NK-92 (cell line): ENCODE data around the gene MLKL.

ENCODE experiments used
- DNase-seq: peaks from one replicate; lab custom pipeline; 2025; ENCODE audit not compliant: unreplicated experiment; lab: John Stamatoyannopoulos, UW

MLKL gene

GRCh38 chr16:74700438-74701225 is at the start of gene MLKL:
Gene MLKL, minus strand, starts transcription at chr16:74700862. Its CDS starts 5,105 bp downstream, at chr16:74695757.
- DNase-seq, result no peak

GRCh38 chr16:74749291-74750055 is 48.8 kb upstream of the MLKL start:
- no peak for DNase-seq

DNA sequence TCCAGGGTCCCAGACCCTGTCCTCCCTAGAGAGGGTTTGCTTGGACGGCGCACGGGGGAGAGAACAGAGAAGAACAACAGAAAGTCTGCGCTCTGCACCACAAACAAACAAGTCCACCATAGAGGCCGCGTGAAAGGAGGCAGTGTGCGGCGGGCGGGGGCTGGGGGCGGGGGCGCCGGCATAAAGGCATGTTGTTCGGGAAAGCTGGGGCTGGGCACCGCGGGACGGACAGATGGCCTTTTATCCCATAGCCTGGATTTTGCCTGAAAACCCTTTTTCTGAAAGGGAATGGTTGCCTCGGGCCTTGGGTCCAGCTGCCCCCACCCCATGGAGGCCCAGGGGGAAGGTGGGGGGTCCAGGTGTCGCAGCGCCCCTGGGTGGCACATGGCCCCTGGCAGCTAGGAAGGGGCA is 48.0 kb upstream of the MLKL start:
- no peak for DNase-seq

DNA sequence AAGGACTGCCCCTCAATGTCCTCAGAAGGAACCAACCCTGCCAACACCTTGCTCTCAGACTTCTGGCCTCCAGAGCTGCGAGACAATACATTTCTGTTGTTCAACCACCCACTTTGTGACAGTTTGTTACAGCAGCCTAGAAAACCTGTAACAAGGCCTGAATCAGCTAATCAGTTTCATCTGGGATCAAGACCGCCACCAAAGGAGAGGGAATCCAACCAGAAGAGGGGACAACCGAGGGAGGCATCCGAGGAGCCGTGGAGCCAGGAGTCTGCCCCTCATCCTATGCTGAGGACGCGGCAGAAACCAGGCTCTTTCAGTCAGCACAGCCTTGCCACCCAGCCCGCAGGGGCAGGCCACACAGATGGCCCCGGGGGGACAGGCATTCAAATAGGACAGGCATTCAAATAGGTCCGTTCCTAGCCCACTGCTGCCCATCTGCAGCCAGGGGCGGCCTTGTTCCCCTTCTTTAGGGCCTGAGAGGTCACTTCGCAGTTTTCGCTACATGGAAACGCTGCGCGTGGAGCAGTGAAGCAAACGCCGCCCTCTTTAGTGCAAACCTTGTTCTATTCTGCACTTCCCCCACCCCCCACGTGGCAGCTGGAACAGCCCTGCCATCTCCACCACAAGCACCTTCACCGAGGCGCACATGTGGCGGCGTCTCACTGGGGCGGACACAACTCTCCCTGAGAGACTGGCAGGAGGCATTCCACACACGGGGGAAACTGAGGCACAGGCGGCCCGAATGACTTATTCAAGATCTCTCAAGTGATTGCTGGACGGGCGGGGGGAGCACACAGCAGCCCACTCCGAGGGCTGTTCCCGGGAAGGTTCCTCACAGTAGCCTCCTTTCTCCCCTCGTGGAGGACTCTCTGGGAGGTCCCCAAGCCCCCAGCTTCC is 47.3 kb upstream of the MLKL start:
- no peak for DNase-seq

GRCh38 chr16:74745926-74746325 is 45.3 kb upstream of the MLKL start:
- no peak for DNase-seq

- DNase-seq, result no peak
These were observed 44.5 kb upstream of the MLKL start for GRCh38 chr16:74745109-74745615.

DNA sequence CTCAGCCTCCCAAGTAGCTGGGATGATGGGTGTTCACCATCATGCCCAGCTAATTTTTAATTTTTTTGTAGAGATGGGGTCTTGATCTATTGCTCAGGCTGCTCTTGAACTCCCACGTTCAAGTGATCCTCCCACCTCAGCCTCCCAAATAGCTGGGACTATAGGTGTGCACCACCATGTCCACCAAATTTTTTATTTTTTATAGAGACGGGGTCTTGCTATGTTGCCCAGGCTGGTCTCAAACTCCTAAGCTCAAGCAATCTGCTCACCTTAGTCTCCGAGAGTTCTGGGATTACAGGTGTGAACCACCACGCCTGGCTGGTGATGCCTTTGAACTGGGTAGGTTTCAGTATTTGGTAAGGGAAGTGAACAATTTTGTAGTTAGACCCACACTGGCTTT is 43.9 kb upstream of the MLKL start:
- no peak for DNase-seq

- DNase-seq, result no peak
These were observed 43.1 kb upstream of the MLKL start for GRCh38 chr16:74743668-74744299.

DNA sequence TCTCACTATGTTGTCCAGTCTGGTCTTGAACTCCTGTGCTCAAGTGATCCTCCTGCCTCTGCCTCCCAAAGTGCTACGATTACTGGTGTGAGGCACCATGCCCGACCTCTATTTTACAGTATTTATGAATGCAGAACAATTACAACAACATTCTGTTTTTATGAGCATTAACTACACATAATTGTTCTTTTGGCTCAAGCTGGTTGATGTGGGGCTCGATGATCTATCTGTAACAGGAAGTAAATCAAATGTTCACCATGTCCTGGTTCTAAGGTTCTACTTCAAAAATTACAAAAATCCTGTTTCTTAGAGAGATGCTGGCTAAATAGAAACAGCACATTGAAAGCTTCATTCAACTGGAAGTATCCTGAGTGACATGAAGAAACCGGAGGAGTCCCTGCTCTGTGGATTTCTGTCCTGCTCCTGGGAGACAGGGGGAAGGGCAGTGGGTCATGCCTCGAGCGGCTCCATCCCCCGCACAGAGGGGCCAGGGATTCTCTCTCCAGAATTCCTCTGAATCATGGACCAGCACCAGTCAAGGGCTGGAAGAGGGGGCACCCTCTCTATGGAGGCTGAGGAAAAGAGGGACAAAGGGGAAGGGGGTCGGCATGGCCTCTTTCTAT is 42.5 kb upstream of the MLKL start:
- no peak for DNase-seq

- no peak for DNase-seq
These were observed 41.4 kb upstream of the MLKL start for GRCh38 chr16:74742051-74742481.

- DNase-seq, result no peak
These were observed 40.2 kb upstream of the MLKL start for GRCh38 chr16:74740795-74741304.

DNA sequence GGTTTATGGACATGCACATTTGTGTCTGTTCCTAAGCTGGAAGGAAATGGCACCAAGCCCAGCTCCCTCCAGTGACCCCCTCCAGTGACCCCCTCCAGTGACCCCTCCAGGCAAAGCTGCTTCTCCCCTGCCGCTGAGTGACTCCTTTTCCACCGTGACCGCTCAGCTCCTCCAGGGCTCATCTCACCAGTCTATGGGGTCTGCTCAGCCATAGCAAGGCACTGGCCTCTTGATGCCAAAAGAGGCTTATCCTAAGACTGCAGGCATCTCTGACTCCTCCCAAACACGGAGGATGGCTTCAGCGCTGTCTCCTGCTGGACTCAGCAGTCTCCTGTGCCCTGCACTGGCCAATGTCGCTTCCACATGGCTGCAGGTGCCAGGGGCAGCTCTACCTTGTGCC is 38.6 kb upstream of the MLKL start:
- no peak for DNase-seq

DNA sequence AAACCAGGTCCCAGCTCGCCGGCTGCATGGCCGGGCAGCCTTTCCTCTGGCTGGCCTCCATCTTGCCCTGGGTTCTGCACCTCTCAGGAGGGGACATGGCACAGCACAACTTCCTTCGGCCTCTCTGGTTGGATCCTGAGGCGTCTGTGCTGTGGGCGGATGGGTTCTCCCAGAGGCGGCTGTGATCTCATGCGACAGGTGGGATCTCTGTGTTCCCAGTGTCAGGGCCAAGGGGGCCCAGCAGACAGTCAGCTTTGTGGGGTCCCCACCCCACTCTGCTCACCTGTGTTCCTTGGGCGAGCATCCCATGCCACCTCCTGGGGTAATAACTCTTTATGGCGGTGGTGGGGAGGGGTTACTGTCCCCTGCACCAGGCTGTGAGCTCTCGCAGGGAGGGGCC is 38.2 kb upstream of the MLKL start:
- DNase-seq, result no peak

DNA sequence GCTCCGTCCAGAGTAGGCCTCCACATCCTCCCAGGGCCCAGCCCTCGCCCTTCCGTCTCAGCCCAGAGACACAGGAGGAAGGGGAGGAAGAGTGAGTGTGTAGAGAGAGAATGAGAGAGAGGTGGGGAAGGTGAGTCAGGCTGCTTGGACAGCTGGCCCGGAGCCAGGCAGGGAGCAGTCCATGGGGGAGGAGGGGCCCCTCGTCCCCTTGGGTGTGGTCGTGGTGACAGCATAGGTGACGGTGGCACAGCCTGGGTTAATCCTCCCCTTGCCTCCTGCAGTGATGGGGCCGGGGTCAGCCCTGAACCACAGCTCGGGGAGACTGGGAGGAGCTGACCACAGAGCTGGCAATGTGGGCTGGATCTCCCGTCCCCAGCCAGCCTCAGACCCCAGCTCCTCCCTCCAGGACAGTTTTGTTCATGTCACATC is 37.5 kb upstream of the MLKL start:
- DNase-seq, result no peak

DNA sequence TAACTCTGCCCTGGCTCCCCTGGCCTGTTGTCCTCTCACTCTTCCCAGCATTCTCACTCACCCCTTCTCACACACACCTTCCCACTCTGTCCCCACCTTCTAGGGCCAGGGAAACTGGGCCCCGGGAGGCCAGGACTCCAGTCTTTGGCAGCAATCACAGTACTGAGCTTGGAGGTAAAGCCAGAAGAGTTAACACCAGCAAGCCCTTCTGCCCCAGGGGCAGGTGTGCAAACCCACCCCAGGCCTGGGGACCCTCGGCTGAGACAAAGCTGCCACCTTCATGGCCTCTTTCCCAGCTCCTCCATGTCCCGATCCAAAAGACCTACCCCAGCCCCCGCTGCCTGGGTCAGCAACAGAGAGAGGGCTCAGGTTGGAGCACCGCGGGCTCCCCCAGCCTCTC is 36.9 kb upstream of the MLKL start:
- DNase-seq, result no peak

- no peak for DNase-seq
These were observed 36.0 kb upstream of the MLKL start for GRCh38 chr16:74736531-74737157.

- no peak for DNase-seq
These were observed 34.9 kb upstream of the MLKL start for GRCh38 chr16:74735554-74735953.

DNA sequence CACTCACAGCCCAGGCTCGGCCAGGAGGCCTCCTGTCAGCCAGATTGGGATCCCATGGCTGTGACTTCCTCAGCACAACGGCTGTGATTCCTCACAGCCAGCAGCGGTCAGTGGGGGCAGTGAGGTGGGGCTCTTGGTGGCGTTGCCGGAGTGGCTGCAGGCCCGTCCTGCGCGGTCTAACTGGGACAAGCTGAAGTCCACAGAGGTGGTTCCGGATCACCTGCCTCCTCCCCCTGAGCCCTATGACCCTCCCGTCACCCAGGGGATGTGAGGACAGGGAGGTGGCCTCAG is 34.4 kb upstream of the MLKL start:
- no peak for DNase-seq

DNA sequence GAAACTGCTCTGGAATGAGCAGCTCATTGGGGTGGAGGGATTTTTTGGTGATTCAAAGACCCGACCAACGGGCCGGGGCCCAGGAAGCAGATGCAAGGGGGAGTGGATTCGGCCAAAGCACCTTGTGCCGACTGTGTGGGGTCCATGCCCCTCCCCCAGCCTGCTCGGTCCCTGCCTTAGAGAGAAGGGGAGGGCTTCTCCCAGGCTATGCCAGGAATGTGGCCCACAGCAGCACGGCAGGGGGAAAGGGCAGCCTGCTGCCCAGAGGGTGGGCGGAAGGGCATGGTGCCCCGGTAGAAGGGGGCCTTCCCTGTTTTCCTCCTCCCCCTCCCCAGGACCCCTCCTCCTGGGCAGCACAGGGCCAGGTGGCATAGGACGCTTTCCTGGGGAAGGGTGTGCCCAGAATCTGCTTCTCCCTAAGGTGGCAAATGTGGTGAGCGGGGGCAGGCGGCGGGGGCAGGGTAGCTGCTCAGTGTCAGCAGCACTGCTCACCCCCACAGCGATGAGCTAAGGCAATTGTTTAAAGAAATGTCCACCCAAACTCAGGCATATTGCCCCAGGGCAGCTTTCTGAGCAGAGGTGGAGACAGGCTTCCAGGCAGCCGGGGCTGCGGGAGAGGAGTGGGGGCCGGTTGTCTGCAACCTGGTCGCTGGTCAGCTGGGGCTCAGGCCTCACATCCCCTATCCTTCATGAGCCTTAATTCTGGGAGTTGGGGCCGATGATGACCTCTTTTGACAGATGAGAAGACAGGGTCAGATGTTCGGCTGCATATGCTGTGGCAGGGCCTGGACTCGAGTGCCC is 33.9 kb upstream of the MLKL start:
- no peak for DNase-seq
